Endometrial microvascular endothelial cells (primary cell): ENCODE results near the gene EIF3M. TPM values are rescaled to one million over a fixed set of nuclear protein-coding genes. Genes with fewer than 3 reads are reported as not detected.

Experiments used
- in situ Hi-C: cut with HindIII; loops from 2 replicates; pipeline ENCODE4 v1.10.0; 2017; ENCODE audit warnings: low sequenced_read_pairs, low pct_unique_long_range_greater_than_20kb; ENCODE audit errors: inconsistent ontology term
- total RNA-seq: library from RNA; depleted of rRNA; stranded (reverse); fragments of >200 nt; gene quantifications from one replicate; pipeline ENCODE4 v1.2.3, GENCODE V29; 2015; ENCODE audit errors: inconsistent ontology term

EIF3M gene
- 684 TPM for total RNA-seq

DNA sequence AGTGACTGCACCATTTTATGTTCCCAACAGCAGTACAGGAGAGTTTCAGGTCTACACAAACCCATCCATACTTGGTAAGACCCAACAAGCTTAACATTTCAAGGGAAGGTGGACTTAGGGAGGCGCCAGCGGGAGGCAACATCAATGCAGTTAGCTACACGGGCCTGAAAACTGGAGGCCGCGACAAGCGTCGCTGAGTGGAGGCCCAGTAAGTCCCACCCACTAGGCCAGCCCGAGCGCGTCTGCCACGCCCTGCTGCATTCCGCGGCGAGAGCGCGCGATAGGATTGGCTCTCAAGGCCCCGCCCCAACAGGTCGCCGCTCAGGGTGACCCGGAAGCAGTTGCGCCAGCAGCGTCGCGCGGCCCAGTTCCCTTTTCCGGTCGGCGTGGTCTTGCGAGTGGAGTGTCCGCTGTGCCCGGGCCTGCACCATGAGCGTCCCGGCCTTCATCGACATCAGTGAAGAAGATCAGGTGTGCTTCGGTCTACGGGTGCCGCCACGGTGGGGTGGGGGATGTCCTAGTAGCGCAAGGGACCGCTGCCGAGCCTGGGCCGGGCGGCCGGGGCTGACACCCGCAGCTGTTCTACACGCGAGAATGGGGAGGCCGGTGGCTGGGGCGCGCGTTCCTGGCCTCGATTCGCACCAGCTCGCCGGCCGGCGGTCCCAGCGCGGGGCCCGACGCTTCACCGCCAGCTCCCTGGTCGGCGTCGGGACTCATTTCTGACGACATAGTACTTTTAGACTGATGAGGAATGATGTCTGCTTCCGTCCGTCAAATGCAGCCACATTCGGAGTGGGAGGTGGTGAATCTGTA lies at the start of gene EIF3M:
Gene EIF3M, plus strand, starts transcription at position 373 of the 813 bp plus-strand sequence. Its CDS starts 57 bp downstream, at position 430.
- in situ Hi-C loops, result no loop called here

DNA sequence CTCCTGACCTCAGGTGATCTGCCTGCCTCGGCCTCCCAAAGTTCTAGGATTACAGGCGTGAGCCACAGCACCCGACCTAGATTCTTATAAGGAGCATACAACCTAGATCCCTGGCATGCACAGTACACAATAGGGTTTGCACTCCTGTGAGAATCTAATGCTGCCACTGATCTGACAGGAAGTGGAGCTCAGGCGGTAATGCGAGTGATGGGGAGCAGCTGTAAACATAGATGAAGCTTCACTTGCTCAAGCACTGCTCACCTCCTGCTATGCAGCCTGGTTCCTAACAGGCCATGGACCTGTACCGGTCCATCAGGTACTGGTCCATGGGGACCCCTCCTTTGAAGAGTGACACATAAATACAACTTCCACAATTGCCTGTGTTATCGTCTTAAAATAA lies 44.8 kb upstream of the EIF3M start:
- in situ Hi-C loops, result no loop called here

DNA sequence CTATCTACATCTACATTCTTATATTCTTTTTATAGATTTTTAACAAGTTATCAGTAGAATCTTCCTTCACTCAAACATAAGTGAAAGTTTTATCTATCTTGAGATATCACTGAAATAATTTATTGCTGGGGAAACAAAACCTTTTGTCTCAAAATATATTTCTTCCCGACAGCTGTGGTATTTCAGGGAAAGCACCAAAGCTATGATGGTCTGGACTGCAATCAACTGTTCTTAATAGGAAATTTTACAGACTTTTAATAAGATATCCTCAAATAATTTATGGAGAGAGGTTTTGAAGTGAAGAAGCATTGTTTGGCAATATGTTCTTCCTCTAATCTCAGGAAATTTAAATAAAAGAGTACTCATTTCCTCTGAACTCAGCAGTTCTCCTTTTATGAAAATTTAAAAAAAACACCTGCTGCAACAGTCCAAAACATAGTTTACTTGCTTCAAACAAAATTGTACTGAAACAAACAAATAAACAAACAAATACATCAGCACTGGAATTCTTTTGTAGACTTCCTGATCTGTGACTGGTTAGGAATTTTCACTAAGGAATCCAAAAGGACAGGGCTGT lies 33.9 kb upstream of the EIF3M start:
- in situ Hi-C loops, result no loop called here

DNA sequence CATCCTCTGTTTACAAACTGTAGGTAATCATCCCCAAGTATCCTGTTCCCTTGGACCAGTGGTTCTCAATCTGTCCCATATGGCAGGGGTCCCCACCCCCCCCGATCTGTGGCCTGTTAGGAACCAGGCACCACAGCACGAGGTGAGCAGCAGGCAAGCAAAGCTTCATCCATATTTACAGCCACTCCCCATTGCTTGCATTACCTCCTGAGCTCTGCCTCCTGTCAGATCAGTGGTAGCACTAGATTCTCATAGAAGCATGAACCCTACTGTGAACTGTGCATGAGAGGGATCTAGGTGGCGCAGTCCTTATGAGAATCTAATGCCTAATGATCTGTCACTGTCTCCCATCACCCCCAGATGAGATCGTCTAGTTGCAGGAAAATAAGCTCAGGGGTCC lies 33.4 kb upstream of the EIF3M start:
- in situ Hi-C loops, result no loop called here

DNA sequence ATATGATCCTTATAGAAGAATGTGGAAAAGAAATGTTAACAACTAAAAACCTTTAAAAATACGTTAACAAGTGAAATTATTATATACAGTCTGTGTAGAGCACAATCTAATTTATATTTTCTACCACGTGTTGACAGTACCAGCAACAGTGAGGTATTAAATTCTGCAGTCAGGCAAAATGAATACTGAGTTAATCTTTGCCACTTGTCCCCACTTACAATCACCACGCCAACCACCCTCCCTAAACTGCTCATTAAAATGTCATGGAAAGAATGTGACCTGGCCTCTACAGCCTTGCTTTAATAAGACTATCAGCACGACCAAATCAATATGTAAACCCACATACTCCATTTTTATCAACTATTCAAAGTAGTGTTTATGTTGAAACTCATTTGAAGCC lies 28.5 kb upstream of the EIF3M start:
- in situ Hi-C loops, result no loop called here

DNA sequence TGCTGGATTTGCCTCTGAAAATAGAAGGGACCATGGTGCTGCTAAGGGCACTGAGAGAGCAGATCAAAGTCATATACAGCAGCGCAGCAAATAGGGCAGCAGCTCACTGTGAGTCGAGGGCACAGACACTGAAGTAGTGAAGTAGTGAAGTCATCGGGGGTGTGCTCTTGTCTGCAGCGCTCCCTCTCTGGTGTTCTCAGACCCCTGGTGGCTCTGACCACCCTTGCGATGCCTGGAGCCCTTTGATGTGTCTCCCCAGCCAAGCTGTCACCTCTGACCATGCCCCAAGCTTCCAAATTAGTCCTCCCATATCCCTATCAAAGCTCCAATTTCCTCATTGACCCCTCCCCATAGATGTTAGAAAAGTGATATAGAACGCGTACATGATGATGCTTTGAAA lies 27.7 kb upstream of the EIF3M start:
- in situ Hi-C loops, result no loop called here

DNA sequence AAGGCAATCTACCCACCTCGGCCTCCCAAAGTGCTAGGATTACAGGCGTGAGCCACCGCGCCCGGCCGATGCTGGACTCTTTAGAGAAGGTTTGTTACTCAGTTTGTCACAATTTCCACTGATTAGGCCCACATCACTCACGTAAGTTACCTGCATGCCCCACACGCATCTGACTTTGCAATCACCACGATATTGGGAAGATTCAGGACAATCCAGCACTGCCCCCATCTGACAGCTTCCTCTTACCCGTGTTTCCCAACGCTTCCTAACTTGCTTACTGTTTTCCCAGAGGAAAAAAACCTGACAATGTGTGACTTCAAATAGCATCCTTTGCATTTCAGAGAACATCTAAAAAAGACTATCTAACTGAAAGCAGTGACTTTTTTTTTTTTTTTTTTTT lies 21.8 kb upstream of the EIF3M start:
- in situ Hi-C loops, result no loop called here

DNA sequence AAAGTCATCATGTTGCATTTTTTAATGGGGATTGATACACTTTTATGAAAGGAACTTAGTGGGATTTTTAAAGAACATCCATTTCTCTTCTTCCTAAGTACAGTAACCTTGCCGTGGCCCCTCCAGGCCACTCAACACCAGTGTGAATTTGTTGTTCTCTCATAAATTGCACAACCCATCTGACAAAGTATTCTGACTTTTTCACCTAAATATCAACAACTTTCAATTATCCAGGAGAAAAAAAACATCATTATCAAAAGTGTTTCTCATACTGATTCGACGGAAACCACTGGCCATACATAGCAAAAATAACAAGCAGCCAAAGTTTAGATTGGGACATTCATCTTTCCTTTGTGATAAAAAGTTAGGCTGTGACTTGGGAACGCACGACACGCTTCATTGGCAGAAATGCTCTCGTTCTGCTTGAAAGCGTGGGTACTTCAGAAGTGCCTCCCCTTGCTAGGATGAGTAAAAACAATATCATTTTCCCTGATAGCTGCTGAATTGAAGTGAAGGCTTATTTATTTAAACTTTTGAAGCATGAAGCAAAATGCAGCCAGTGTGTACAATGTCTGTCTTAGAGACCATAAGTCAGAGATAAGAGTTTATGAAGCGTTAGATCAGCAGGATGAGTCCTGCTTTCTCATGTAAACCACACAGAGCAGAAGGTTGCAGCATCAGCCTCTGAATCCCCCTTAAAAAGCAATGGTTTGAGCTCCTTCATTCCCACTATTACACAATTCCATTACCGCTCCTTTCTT lies 20.6 kb upstream of the EIF3M start:
- in situ Hi-C loops, result no loop called here

DNA sequence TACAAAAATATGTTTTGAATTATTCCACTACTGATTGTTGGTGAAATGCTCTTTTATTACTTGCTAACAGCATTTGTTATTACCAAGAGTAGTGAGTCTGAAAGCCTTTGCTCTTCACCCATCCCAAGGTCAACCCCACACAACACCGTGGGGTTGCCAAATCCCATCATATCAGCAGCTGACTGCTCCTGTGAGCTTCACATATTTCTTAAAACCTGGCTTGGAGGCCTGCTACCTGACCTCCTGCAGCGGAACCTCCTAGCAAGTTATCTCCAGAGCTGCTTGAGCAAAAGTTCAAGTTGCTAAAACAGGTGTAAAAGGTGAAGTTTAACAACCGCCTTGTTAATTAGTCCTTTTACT lies 20.1 kb upstream of the EIF3M start:
- in situ Hi-C loops, result no loop called here

DNA sequence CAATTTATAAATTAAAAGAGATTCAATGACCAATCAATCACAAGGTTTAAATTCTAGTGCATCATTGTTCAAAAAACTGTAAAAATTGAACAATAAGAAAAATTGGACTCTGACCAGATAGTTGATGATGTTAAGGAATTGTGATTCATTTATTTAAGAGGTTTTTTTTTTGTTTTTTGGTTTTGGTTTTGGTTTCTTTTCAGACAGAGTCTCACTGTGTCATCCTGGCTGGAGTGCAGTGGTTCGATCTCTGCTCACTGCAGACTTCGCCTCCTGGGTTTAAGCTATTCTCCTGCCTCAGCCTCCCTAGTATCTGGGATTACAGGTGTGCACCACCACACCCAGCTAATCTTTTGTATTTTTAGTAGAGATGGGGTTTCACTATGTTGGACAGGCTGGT lies 17.1 kb upstream of the EIF3M start:
- in situ Hi-C loops, result no loop called here

DNA sequence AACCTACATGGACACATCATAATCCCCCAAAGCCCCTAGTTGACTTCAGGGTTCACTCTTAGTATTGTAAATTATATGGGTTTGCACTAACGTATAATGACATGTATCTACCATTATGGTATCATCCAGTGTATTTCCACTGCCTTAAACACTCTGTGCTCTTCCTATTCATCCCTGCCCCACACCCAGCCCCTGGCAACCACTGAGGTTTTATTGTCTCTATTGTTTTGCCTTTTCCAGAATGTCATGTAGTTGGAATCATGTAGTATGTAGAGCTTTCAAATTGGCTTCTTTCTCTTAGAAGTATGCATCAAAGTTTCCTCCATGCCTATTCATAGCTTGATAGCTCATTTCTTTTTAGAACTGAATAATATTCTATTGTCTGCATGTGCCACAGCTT lies 16.5 kb upstream of the EIF3M start:
- in situ Hi-C loops, result no loop called here

DNA sequence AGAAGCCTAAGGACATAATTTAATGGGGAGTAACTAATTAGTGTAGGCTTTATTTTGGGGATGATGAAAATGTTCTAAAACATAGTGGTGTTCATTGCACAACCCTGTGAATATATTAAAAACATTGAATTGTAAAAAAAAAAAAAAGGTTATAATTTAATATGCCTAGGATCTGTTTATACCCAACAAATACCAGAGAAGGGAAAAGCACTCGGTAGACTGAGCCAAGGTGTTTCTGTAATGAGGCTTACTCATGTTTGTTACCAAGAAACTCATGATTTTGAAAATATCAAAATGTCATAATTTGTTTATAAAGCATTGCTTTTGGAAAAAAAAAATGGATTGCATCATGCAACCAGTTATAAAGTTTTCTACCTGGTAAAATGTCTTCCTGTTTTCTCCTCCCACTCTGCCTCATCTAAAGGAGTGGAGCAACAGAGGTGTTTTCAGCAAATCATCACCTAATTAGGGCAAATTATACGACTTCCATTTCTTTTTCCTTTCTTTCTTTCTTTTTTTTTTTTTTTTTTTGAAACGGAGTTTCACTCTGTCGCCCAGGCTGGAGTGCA lies 14.2 kb upstream of the EIF3M start:
- in situ Hi-C loops, result no loop called here

DNA sequence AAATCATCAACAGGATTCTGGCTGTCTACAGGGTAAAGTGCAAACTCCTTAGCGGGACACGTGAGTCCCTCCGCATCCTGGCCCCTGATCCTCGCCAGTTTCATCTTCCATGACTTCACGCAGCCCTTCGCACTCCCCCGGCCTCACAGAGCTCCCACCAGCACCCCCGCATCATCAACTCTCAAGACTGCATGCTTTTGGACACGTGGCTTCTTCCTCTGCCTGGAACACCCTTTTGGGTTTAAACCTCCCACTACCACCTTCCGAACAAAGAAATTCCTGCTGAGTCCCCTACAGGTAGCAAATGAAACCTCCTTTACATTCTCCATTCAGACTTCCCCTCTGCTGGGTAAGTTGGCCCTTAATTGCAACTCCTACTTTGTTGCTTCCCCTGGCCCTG lies 12.6 kb upstream of the EIF3M start:
- in situ Hi-C loops, result no loop called here

DNA sequence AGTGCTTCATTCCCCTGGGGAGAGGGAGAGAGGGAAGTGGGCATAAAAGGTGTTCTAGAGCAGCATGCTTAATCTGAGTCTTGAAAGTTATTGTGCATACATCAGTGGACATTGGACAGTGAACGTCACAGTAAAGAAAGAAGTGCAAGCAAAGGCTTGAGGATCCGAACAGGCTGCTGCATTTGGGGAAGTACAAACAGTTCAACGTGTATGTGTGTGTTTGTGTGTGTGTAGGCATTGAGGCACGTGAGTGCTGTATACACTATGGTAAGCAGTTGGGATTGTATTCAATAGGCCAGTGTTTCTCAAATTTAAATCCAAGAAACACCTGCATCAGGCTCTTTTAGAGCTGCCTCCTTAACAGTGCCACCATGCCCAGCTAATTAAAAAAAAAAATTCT lies 10.4 kb upstream of the EIF3M start:
- in situ Hi-C loops, result no loop called here

DNA sequence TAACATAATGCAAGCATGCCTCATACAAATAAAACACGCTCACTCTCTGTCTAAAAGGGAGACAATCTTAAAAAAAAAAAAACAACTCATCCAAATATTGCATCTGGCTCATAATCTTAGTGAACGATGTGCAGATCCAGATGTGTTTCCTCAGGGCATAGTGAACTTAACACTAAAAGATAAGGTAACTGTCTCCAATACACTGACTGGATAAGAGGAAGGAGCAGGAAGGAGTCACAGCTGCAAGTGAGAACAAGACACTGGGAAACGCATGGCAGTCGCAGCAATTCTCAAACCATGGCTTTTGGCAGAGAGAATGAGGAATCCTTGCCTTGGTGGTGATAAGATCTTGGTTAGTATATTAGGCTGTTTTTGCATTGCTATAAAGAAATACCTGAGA lies 9.2 kb upstream of the EIF3M start:
- in situ Hi-C loops, result no loop called here

DNA sequence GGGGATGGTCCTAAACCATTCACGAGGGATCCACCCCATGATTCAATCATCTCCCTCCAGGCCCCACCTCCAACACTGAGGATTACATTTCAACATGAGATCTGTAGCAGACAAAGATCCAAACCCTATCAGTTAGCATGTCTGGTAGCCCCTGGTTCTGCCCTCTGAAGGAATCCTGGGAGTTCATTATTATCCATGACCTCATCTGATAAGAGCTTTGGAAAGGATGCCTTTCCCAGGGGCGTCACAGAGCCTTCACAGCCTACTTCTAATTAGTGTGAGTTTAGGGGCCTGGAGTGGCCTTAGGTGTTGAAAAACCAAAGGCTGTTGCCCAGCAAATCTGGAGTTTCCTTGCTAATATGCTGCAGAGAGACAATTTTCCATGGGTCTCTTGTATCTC lies 8.6 kb upstream of the EIF3M start:
- in situ Hi-C loops, result no loop called here

DNA sequence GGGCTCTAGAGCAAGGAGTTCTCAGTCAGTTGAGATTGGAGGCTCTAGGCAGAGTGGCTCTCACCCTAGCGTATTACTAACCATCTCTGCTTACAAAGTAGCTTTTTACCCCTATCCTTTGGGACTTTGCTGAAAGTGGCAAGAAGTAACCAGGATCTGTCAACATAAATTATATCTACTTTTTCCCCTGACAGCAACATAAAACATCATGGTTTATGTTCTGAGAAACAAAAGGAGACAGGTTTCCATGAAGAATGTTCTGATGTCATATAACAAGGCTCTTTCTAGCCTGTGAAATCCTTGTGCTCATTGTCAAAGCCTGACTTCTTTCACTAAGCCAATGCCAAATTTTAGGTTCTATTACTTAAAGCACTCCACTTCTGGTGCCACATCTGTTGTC lies 7.2 kb upstream of the EIF3M start:
- in situ Hi-C loops, result no loop called here

DNA sequence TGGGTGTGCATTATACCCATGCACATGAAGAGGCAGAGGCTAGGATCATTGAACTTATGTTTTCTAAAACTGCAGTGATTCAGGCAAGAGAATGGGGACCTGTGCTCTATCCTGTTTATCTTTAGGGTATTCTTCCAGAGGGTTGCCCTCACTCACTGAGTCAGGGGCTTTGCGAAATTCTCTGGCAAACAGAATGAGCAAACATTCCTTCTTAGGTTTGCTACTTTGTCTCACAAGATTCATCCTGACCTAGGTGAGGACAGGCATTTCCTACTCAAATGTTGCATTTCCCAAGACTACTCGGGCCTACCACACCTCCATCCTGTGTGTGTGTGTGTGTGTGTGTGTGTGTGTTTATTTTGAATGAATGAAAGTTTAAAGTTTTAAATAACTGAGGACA lies 2.7 kb upstream of the EIF3M start:
- in situ Hi-C loops, result no loop called here

DNA sequence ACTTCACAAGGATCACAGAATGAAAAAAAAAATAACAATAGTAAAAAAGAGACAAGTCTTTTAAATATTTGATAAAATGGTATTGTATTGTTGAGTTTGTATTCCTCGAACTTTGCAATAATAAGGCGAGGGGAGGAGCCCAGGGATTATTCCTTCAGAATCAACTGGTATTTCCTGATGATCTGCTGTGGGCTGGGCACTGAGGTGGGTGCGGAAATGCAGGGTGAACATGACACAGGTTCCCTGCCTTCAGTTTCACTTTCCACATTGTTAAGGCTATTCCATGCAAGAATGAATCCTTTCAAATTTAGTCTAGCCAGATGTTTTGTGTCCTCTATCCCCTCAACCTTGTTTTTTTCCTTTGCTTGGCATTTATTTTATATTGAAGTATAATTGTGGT lies 2.1 kb upstream of the EIF3M start:
- in situ Hi-C loops, result no loop called here

DNA sequence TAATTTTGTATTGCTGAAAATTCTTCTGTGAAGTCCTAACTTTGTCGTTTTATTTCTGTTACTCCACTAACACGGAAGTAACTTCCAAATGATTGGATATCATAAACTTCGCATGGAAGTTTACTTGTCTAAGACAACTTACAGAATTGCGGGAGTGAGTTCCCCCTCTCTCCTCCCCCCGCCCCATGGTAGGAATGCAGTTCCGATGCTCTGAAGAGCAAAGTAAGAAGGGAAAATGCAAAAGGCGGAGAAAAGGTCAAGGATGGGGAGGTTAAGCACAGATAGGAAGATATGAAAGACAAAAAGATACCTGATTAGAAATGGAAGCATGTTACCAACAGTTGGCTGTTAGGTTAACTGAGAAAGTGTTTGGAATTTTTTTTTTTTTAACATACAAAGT lies 1.3 kb downstream of the EIF3M start:
- in situ Hi-C loops, result no loop called here
